Activated naive CD4-positive, alpha-beta T cell treated with anti-CD3 and anti-CD28 coated beads for 36 hours (primary cell): ENCODE measurements around the gene RHOT1. TPM values are rescaled to one million over a fixed set of nuclear protein-coding genes. Genes with fewer than 3 reads are reported as not detected.
"Not testable (repeated sequence)": the region's sequence is repeated elsewhere in the genome, so short reads cannot be mapped to it uniquely, and the experiment has no call there.

Source experiments
- CTCF ChIA-PET: fragments of 350-600 bp; sonication (Branson Sonifier 250); formaldehyde crosslinking; loops from one replicate; lab custom pipeline; 2021; ENCODE audit warnings: antibody characterized with exemption; lab: Charles Lee
- DNase-seq: peaks from one replicate; pipeline ENCODE4 v3.0.0-alpha.2; 2020
- H3K27ac Mint-ChIP-seq: one replicate; pipeline ENCODE4 v1.8.0; 2021; ENCODE audit warnings: mild to moderate bottlenecking, mixed read lengths
- H3K27me3 Mint-ChIP-seq: one replicate; pipeline ENCODE4 v1.8.0; 2021; ENCODE audit warnings: low read depth, mixed read lengths
- H3K36me3 Mint-ChIP-seq: one replicate; pipeline ENCODE4 v1.8.0; 2021; ENCODE audit warnings: low read depth, mixed read lengths
- H3K4me1 Mint-ChIP-seq: one replicate; pipeline ENCODE4 v1.8.0; 2021; ENCODE audit warnings: low read depth, mixed read lengths
- H3K4me3 Mint-ChIP-seq: one replicate; pipeline ENCODE4 v1.8.0; 2021; ENCODE audit warnings: mild to moderate bottlenecking, moderate library complexity, mixed read lengths
- H3K9me3 Mint-ChIP-seq: one replicate; pipeline ENCODE4 v1.8.0; 2021; ENCODE audit warnings: mixed read lengths
- intact Hi-C: fragments of 100-400 bp; cut with micrococcal nuclease; formaldehyde crosslinking; loops from one replicate; pipeline ENCODE4 v1.15.1; 2023
- total RNA-seq, 2 experiments: library from RNA; stranded (reverse); gene quantifications; one replicate each; pipeline ENCODE4 v1.2.3, GENCODE V29; 2021

Gene RHOT1
- total RNA-seq, 2 experiments from 2014 or later: 23.0 to 23.7 TPM

DNA sequence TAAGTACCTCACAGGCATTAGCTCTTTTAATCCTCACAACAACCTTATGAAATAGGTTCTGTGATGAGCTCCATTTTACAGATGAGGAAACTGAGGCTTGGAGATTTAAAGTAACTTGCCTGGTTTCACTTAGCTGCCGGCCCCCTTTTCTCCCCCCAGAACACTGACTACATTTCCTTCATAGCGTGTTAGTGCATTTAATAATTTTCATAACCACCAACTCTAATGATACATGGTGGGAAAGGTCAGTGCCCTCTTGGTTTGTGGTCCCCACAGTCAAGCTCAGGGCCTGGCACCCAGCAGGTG is 16.5 kb upstream of the RHOT1 start:
- CTCF ChIA-PET: interaction anchor here (6.2 kb wide), 1 partner anchor 13 kb away, joined by 72 read pairs; the partner anchor contains the start of gene RHOT1
- H3K27ac Mint-ChIP-seq: no peak overlapping the region
- peaks cover 6% of the 10 kb centered on the region for H3K36me3 Mint-ChIP-seq
- H3K9me3 Mint-ChIP-seq: no peaks in the 10 kb centered on the region
- H3K4me1 Mint-ChIP-seq: peaks cover 17% of the 10 kb centered on the region
- no peak for DNase-seq
- H3K27me3 Mint-ChIP-seq: no peaks in the 10 kb centered on the region
- intact Hi-C loops: loop anchor here (2.0 kb wide), 1 partner anchor 45 kb away; no protein-coding TSS in a partner anchor
- no peak overlapping the region for H3K4me3 Mint-ChIP-seq

DNA sequence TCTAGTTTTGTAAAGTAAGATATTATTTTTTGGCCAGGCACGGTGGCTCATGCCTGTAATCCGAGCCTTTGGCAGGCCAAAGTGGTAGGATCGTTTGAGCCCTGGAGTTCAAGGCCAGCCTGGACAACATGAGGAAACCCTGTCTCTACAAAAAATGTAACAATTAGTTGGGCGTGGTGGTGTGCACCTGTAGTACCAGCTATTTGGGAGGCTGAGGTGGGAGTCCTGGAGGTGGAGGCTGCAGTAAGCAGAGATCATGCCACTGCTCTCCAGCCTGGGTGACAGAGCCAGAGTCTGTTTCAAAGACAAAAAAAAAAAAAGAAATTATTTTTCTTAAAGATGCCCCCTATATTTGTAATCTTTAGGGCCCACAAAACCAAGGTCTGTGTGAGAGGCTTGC is 16.0 kb upstream of the RHOT1 start:
- intact Hi-C loops: loop anchor here (2.0 kb wide), 1 partner anchor 46 kb away; no protein-coding TSS in a partner anchor
- Mint-ChIP-seq H3K4me1 (peaks cover 17% of the 10 kb centered on the region), H3K9me3 (no peaks in the 10 kb centered on the region), H3K36me3 (peaks cover 6% of the 10 kb centered on the region), H3K4me3 (peak overlapping the region; percentile 83), H3K27ac (peak overlapping the region; percentile 91), H3K27me3 (no peaks in the 10 kb centered on the region)
- DNase-seq: no peak
- CTCF ChIA-PET: interaction anchor here (0.7 to 6.2 kb wide), 2 partner anchors 13 to 121 kb away, joined by 3 to 72 read pairs; partner anchors contain the start of gene RHOT1

DNA sequence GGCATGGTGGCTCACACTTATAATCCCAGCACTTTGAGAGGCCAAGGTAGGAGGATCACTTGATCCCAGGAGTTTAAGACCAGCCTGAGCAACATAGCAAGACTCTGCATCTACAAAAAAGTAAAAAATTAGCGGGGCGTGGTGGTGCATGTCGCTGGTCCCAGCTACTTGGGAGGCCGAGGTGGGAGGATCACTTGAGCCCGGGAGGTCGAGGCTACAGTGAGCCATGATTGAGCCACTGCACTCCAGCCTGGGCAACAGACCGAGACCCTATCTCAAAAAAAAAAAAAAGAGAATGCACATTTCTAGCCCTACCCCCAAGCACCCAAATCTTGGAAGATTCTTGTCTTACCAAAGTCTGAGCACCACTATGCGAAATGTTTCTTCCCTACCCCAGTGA is 15.6 kb upstream of the RHOT1 start:
- peaks cover 6% of the 10 kb centered on the region for H3K36me3 Mint-ChIP-seq
- intact Hi-C loops: loop anchor here (1.0 to 2.0 kb wide), 4 partner anchors 13 to 118 kb away; no protein-coding TSS in a partner anchor
- H3K4me3 Mint-ChIP-seq: peak overlapping the region; percentile 83
- DNase-seq: no peak
- no peaks in the 10 kb centered on the region for H3K27me3 Mint-ChIP-seq
- no peaks in the 10 kb centered on the region for H3K9me3 Mint-ChIP-seq
- CTCF ChIA-PET: interaction anchor here (0.6 to 6.2 kb wide), 4 partner anchors 12 to 154 kb away, joined by 3 to 72 read pairs (median 4); partner anchors contain the start of gene RHOT1
- peak overlapping the region; percentile 91 for H3K27ac Mint-ChIP-seq
- H3K4me1 Mint-ChIP-seq: peaks cover 17% of the 10 kb centered on the region

DNA sequence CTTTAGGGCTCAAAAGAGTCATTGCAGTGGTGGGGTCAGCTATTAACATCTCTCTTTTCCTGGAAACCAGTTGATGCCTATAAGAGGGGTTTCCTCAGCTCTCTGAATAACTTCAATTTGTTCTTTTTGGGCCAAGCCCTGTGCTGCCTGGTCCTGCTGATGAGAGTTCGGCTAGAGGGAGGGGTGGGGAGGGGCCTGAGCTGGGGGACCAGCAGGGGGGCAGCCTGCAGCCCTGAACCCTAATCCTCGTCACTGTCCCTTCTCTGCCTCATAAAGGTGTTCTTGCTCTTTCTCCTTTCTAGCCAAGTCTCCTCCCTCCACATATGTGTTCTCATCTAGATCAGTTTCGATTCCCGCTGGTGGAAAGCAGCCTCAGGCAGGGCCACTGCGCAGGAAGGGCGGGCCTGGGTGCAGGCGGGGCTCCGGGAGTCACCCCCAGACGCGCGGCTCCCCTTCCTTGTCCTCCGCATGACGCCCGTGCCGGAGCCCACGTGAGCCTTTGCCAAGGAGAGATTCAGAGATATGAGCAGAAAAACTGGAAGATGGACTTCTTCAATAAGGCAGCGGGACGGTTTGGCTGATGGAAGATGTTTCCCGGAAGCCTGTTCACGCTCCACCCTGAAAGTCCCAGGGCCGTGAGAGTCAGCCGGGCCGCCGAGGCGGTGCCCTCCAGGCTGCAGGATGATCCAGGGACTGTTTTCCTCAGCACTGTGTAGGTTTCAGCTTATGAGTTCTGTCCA is 15.0 kb upstream of the RHOT1 start:
- intact Hi-C loops: loop anchor here (1.0 to 2.0 kb wide), 4 partner anchors 12 to 119 kb away; no protein-coding TSS in a partner anchor

DNA sequence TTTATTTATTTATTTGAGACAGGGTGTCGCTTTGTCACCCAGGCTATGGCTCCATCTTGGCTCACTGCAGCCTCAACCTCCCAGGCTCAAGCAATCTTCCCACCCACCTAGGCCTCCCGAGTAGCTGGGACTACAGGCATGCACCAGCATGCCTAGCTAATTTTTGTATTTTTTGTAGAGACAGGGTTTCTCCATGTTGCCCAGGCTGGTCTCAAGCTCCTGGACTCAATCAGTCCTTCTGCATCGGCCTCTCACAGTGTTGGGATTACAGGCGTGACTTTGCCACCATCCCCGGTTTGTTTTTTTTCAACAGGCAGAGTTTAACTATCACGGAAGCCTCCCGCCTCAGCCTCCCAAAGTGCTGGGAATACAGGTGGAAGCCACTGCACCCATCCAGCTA is 13.8 kb upstream of the RHOT1 start:
- H3K27me3 Mint-ChIP-seq, H3K36me3 Mint-ChIP-seq, H3K9me3 Mint-ChIP-seq, intact Hi-C loops, DNase-seq: not testable (repeated sequence)
- Mint-ChIP-seq H3K27ac (peak overlapping the region; percentile 77), H3K4me3 (peak overlapping the region; percentile 83), H3K4me1 (peaks cover 17% of the 10 kb centered on the region)
- CTCF ChIA-PET: interaction anchor here (1.8 to 6.2 kb wide), 2 partner anchors 11 to 122 kb away, joined by 6 to 72 read pairs; partner anchors contain the start of gene RHOT1

More for the DNA sequence above, 15.0 kb upstream of the RHOT1 start:
- Mint-ChIP-seq H3K27me3 (no peaks in the 10 kb centered on the region), H3K4me3 (peak overlapping the region; percentile 83), H3K9me3 (no peaks in the 10 kb centered on the region), H3K4me1 (peaks cover 17% of the 10 kb centered on the region), H3K27ac (peak overlapping the region; percentile 91), H3K36me3 (peaks cover 6% of the 10 kb centered on the region)
- CTCF ChIA-PET: interaction anchor here (0.6 to 6.2 kb wide), 4 partner anchors 12 to 155 kb away, joined by 3 to 72 read pairs (median 4); partner anchors contain the start of gene RHOT1
- peak; percentile 88 for DNase-seq

DNA sequence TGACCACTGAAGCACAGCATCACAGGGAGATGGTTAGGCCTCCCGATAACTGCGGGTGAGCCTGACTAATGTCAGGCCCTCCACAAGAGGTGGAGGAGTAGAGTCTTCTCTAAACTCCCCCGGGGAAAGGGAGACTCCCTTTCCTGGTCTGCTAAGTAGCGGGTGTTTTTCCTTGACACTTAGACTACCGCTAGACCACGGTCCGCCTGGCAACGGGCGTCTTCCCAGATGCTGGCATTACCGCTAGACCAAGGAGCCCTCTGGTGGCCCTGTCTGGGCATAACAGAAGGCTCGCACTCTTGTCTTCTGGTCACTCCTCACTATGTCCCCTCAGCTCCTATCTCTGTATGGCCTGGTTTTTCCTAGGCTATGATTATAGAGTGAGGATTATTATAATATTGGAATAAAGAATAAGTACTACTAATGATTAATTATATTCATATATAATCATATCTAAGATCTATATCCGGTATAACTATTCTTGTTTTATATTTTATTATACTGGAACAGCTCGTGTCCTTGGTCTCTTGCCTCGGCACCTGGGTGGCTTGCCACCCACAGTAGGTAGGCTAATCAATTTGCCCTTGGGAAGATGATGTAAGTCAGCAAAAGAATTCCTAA is 6.7 kb upstream of the RHOT1 start:
- not testable (repeated sequence) for H3K4me3 Mint-ChIP-seq, H3K9me3 Mint-ChIP-seq, H3K27ac Mint-ChIP-seq, H3K36me3 Mint-ChIP-seq, H3K27me3 Mint-ChIP-seq
- CTCF ChIA-PET: interaction anchor here (0.9 to 9.0 kb wide), 7 partner anchors 9 to 127 kb away, joined by 3 to 72 read pairs (median 4); partner anchors contain the start of gene LRRC37B
- intact Hi-C loops: loop anchor here (5.0 kb wide), 1 partner anchor 68 kb away; no protein-coding TSS in a partner anchor
- peak; percentile 67 for DNase-seq
- peaks cover 11% of the 10 kb centered on the region for H3K4me1 Mint-ChIP-seq

DNA sequence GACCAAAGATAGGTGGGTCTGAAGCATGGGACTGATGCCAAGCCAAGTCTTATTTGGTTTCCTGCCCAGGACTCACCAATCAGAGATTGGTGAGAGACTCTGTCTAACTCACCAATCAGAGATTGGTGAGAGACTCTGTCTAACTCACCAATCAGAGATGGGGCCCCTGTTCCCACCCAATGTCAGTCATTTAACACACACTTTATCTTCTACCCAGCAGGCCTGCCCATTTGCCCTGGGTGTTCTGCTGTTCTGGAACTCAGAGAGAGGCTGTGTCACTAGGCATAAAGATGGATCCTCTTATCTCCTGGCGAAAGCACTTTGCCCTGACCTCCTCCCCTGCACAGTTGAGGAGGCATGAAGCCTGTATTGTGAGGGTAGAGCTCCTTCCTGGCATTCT is 5.4 kb upstream of the RHOT1 start:
- no peaks in the 10 kb centered on the region for H3K36me3 Mint-ChIP-seq
- CTCF ChIA-PET: interaction anchor here (0.5 to 9.0 kb wide), 7 partner anchors 10 to 574 kb away, joined by 3 to 72 read pairs (median 4); partner anchors contain the start of gene LRRC37B
- no peak overlapping the region for H3K4me3 Mint-ChIP-seq
- H3K27ac Mint-ChIP-seq: no peak overlapping the region
- intact Hi-C loops: loop anchor here (5.0 kb wide), 1 partner anchor 70 kb away; no protein-coding TSS in a partner anchor
- H3K27me3 Mint-ChIP-seq: no peaks in the 10 kb centered on the region
- DNase-seq: peak; percentile 20
- H3K9me3 Mint-ChIP-seq: no peaks in the 10 kb centered on the region
- H3K4me1 Mint-ChIP-seq: peaks cover 17% of the 10 kb centered on the region

DNA sequence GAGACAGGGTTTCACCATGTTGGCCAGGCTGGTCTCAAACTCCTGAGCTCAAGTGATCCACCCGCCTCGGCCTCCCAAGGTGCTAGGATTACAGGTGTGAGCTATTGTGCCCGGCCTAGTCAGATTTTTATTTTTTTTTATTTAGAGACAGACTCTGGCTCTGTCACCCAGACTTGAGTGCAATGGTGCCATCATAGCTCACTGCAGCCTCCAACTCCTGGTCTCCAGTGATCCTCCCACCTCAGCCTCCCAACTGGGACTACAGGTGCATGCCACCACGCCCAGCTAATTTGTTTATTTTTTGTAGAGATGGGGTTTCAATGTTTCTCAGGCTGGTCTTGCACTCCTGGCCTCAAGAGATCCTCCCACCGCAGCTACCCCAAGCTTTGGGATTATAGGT is 2.8 kb upstream of the RHOT1 start:
- intact Hi-C loops: loop anchor here (1.0 to 5.0 kb wide), 4 partner anchors 12 to 237 kb away; partner anchors contain the start of gene LRRC37B
- not testable (repeated sequence) for H3K36me3 Mint-ChIP-seq, H3K27me3 Mint-ChIP-seq, H3K27ac Mint-ChIP-seq, H3K9me3 Mint-ChIP-seq, H3K4me3 Mint-ChIP-seq, DNase-seq
- CTCF ChIA-PET: interaction anchor here (0.6 to 9.0 kb wide), 13 partner anchors 10 to 297 kb away, joined by 3 to 72 read pairs (median 4); partner anchors contain the start of gene LRRC37B
- peaks cover 29% of the 10 kb centered on the region for H3K4me1 Mint-ChIP-seq

DNA sequence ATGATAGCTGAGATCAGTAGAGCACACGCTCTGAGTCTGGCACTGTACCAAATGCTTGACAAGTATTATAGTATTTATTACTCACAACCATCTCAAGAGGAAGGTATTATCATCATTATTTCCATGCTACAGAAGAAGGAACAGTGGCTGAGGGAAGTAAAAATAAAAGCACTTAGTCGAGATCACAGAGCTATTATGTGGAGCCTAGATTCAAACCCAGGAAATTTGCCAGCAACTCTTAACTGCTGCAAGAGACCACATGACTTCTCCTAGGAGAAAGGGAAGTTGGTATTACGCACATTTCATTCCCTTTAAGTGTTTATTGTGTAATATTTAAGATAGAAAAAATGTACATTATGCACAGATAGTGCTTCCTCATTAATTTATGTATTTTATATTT is 1.0 kb upstream of the RHOT1 start:
- Mint-ChIP-seq H3K4me1 (peaks cover 32% of the 10 kb centered on the region), H3K36me3 (peaks cover 4% of the 10 kb centered on the region), H3K9me3 (no peaks in the 10 kb centered on the region), H3K4me3 (peak overlapping the region; percentile 76), H3K27me3 (no peaks in the 10 kb centered on the region), H3K27ac (peak overlapping the region; percentile 70)
- intact Hi-C loops: loop anchor here (10.0 kb wide), 1 partner anchor 204 kb away; the partner anchor contains the start of gene C17orf75
- CTCF ChIA-PET: interaction anchor here (0.9 to 9.0 kb wide), 5 partner anchors 15 to 133 kb away, joined by 3 to 72 read pairs (median 5); partner anchors contain the start of gene LRRC37B
- DNase-seq: no peak

DNA sequence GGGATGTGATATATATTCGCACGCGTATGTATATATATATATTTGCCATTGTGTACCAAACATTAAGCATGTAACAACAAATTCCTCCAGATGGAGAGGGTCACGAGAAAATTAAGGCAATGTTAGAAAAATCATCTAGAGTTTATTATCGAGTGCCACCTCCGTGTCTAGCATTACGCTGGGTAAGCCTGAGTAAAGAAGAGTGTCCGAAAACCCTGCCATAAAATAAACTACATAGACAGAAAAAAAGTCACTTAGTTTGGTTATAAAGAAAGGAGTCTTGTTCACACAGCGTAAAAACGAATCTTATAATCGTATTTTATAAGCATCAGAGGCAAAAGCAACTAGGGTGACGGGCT is 644 bp upstream of the RHOT1 start:
- H3K4me3 Mint-ChIP-seq: peak overlapping the region; percentile 76
- no peaks in the 10 kb centered on the region for H3K9me3 Mint-ChIP-seq
- intact Hi-C loops: loop anchor here (10.0 kb wide), 1 partner anchor 203 kb away; the partner anchor contains the start of gene C17orf75
- DNase-seq: no peak
- no peaks in the 10 kb centered on the region for H3K27me3 Mint-ChIP-seq
- peak overlapping the region; percentile 70 for H3K27ac Mint-ChIP-seq
- peaks cover 29% of the 10 kb centered on the region for H3K4me1 Mint-ChIP-seq
- H3K36me3 Mint-ChIP-seq: peaks cover 4% of the 10 kb centered on the region
- CTCF ChIA-PET: interaction anchor here (0.6 to 9.0 kb wide), 8 partner anchors 10 to 133 kb away, joined by 3 to 72 read pairs (median 4); partner anchors contain the start of gene LRRC37B

DNA sequence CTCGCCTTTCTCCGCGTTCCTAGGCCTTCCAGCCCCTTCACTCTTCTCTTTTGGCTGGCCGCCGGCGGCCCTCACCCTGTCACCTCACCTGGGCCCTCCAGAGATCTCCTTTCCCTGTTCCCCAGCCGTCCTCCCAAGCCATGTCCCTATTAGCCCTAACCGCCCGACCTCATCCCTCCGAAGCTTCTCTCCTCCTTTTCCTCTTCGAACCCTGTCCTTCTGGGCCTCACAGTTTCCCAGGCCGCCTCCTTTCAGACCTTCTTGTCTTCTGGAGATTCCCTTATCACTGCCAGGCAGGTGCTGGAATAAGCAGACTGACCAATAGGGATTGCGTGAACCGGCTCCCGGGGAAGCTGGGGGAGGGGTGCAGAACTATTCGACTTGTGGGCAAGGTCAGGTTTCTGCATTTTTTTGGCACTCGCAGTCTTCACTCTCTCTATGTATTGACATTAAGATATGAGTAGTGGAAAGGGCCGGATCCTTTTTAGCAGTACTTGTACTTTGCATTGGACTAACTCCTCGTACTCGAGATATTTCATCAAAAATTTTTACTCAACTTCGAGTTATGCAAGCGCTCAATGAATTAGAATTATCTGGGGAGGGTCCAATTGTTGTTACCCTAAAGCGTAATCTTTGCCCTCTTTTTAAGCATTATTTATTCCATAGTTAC is 690 bp downstream of the RHOT1 start:
- Mint-ChIP-seq H3K36me3 (peaks cover 4% of the 10 kb centered on the region), H3K27ac (peak overlapping the region; percentile 50), H3K4me3 (peak overlapping the region; percentile 91), H3K9me3 (no peaks in the 10 kb centered on the region), H3K4me1 (peaks cover 27% of the 10 kb centered on the region), H3K27me3 (no peaks in the 10 kb centered on the region)
- DNase-seq: peak; percentile 56
- CTCF ChIA-PET: interaction anchor here (1.1 to 9.0 kb wide), 4 partner anchors 9 to 39 kb away, joined by 3 to 72 read pairs (median 3); no protein-coding TSS in a partner anchor
- intact Hi-C loops: loop anchor here (10.0 kb wide), 1 partner anchor 202 kb away; the partner anchor contains the start of gene C17orf75
